Astrocyte of the cerebellum (primary cell): ENCODE results near the gene LCNL1.

ENCODE experiments used
- DNase-seq: peaks from one replicate; pipeline ENCODE4 v3.0.0-alpha.2; 2011; ENCODE audit warnings: low read depth
- H3K4me3 ChIP-seq: 2 replicates; pipeline ENCODE4 v1.5.1; 2011; ENCODE audit warnings: mild to moderate bottlenecking, low read depth, low read length, moderate library complexity
- CTCF ChIP-seq: IDR thresholded peaks from 2 replicates; pipeline ENCODE4 v1.5.1; 2012; ENCODE audit warnings: low read length, low read depth, moderate library complexity, mild to moderate bottlenecking; ENCODE audit errors: missing control alignments
- in situ Hi-C: cut with HindIII; loops from 2 replicates; pipeline ENCODE4 v1.10.0; 2017; ENCODE audit warnings: low sequenced_read_pairs

Gene LCNL1

DNA sequence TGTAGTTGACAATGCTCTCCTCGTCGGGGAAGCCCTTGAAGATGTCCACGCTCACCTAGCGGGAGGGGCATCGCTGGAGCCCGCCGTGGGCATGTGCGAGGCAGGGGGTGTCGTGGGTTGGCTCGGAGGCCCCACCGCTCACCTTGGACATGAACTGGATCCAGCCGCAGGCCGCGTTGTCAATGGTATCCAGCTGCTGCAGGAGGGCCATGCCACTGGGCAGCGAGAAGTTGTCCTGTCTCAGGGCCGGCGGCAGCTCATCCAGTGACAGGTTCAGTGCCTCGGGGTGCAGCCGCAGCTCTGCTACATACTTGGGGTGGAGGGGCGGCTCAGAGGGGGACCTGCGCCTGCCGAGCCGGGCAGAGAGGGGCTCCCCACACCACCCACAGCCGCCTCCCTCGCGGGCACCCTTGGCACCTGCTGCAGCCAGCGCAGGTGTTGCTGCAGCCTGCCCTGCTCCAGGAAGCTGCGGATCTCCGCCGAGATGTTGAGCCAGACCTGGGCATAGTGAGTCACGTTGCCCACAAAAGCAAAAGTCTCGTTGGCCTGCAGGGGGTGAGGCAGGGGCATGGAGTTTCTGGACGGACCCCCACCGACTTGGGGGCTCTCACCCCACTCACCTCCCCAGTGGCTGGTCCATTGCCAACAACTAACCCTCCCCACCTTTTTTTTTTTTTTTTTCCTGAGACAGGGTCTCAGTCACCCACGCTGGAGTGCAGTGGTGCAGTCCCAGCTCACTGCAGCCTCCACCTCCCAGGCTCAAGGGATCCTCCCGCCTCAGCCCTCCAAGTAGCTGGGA, 36.2 kb downstream of the LCNL1 start:
- DNase-seq = no peak
- in situ Hi-C loops = no loop called here
- TF ChIP-seq CTCF = no peak
- H3K4me3 ChIP-seq = no peak overlapping the region

DNA sequence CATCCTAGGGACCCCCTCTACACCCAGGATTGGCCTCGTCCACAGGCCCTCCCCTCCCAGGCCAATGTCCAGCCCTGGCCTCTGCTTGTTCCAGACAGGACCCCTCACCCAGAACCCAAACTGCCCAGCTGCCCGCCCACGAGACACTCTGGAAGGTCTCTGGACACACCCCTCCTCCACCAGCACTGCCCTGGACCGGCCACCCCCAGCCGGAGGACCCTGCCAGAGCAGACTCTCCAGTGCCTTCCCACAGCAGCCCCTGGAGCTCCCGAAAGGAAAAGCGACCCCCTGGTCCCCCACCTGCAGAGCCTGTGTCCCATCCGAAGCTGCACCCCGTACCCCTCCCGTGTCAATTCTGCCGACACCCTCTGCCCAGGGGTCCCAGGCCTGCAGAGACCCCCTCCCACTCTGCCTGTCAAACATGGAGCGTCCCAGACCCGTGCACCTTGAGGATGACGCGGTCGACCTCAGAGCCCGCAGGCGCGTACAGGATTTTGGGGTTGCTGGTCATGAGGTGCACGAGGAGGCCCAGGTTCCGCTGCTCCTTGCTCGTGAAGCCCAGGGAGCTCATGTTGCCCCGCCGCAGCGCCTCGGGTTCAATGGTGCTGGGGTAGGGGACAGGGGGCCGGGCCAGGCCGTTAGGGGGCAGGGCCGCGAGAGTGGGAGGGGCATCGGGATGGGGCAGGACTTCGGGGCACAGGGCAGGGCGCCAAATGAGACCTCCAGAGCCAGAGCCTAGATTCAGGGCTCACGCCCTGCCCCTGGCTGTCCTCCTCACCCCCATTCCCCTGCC, 37.3 kb downstream of the LCNL1 start:
- in situ Hi-C loops = no loop called here
- H3K4me3 ChIP-seq = no peak overlapping the region
- TF ChIP-seq CTCF = no peak
- no peak for DNase-seq

- TF ChIP-seq CTCF = no peak
- no peak for DNase-seq
- H3K4me3 ChIP-seq = no peak overlapping the region
- in situ Hi-C loops = no loop called here
These were observed 38.2 kb downstream of the LCNL1 start for GRCh38 chr9:137020771-137021567.

- H3K4me3 ChIP-seq = no peak overlapping the region
- TF ChIP-seq CTCF = no peak
- in situ Hi-C loops = no loop called here
- no peak for DNase-seq
These were observed 38.8 kb downstream of the LCNL1 start for GRCh38 chr9:137021568-137021978.

GRCh38 chr9:137021979-137022661, 39.3 kb downstream of the LCNL1 start:
- in situ Hi-C loops = no loop called here
- no peak overlapping the region for H3K4me3 ChIP-seq
- no peak for TF ChIP-seq CTCF
- no peak for DNase-seq

DNA sequence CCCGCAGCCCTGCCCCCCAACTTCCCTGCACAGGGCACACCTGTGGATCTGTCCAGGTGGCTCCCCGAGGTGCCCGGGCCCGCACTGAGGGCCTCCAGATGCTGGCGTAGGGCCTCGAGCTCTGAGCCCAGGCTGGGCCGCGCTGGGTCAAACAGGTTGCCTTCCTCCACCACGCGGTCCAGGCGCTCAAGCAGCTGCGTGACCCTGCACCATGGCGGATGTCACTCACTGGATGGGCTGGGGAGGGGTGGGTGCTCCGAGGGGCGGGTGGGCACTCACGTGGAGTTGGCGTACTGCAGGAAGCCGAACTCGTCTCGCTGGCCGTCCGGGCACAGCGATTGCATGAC, 39.8 kb downstream of the LCNL1 start:
- no peak for TF ChIP-seq CTCF
- no peak overlapping the region for H3K4me3 ChIP-seq
- DNase-seq = no peak
- in situ Hi-C loops = no loop called here
